Lower leg skin (tissue), 3 donors: Measurements from ENCODE around the gene TGFA.

Source experiments
- POLR2A ChIP-seq, 2 donors: fragments of 450-650 bp; IDR thresholded peaks; one replicate each; pipeline ENCODE4 v1.6.1; 2016 to 2017; ENCODE audit warnings: antibody characterized with exemption in 2 of 2, mild to moderate bottlenecking in 1 of 2, moderate library complexity in 1 of 2
- TF ChIP-seq, protein P1 (sequence below), 3 donors: fragments of 450-650 bp; IDR thresholded peaks; one replicate each; pipeline ENCODE4 v1.5.1; 2016; ENCODE audit warnings: antibody characterized with exemption in 3 of 3, mild to moderate bottlenecking in 3 of 3, moderate library complexity in 2 of 3

DNA sequence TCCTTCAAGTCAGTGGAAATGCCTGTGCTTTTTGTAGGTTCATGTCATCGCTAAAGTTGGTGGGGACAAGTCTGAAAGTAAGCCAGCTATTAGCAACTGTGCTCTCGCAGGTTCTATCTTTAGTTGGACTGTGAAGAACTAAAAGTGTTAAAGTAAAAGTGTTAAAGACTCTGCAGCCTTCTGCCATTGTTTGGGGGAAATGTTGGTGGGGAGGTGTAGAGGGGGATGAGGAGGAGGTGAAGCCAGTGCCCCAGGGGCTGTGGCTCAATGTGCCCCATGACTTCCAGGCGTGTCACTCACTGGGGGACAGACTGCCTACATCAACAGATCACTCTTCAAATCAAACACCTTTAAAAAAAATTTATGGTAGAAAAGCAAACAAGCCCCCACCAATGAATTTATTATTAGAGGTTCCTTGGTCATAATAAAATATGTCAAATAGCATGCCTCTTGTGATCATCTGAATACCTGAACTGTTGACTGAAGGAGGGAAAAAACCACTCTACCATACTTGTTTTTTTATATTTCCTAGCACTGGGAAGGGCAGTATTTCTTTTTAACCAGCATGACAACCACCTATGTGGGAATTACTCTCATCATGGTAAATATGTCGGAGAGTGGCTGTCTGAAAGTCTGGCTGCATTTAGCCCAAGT, 19.3 kb downstream of the TGFA start:
- TF ChIP-seq, protein P1, sequence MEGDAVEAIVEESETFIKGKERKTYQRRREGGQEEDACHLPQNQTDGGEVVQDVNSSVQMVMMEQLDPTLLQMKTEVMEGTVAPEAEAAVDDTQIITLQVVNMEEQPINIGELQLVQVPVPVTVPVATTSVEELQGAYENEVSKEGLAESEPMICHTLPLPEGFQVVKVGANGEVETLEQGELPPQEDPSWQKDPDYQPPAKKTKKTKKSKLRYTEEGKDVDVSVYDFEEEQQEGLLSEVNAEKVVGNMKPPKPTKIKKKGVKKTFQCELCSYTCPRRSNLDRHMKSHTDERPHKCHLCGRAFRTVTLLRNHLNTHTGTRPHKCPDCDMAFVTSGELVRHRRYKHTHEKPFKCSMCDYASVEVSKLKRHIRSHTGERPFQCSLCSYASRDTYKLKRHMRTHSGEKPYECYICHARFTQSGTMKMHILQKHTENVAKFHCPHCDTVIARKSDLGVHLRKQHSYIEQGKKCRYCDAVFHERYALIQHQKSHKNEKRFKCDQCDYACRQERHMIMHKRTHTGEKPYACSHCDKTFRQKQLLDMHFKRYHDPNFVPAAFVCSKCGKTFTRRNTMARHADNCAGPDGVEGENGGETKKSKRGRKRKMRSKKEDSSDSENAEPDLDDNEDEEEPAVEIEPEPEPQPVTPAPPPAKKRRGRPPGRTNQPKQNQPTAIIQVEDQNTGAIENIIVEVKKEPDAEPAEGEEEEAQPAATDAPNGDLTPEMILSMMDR (IDR thresholded peaks at IDR 0.05), result no peak
- no peak for TF ChIP-seq POLR2A (IDR thresholded peaks at IDR 0.05)
